HT-29 (cell line): ENCODE data around the gene GRIK2. TPM values are rescaled to one million over a fixed set of nuclear protein-coding genes. Genes with fewer than 3 reads are reported as not detected.
"Not testable (repeated sequence)": the region's sequence is repeated elsewhere in the genome, so short reads cannot be mapped to it uniquely, and the experiment has no call there.

Source experiments
- DNase-seq: peaks from one replicate; pipeline ENCODE4 v3.0.0-alpha.2; 2015; ENCODE audit warnings: low spot score
- total RNA-seq: library from RNA; depleted of rRNA; stranded (reverse); fragments of >200 nt; shearing (Covaris generic); gene quantifications from 2 replicates; pipeline ENCODE4 v1.2.3, GENCODE V29; 2014

GRIK2 gene
- total RNA-seq, 1 experiment from 2014 or later, result not detected

DNA sequence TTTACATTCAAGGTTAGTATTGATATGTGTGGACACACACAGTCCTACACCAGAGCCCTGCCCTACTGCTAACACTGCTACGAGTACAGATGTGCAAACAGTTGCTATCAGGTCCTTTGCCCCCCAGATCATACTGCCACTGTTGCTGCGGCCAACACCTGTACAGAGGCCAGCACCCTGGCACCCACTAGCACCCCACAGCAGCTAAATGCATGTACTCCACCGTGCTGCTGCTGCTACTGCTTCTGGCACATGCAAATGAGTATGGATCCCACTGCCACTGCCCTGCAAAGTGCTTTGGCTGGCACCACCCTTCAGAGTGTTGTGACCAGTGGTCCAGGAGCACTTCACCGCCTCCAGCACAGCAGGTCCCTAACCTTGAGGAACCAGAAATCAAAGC, 621.9 kb downstream of the GRIK2 start:
- no peak for DNase-seq

GRCh38 chr6:102022281-102022680, 628.8 kb downstream of the GRIK2 start:
- no peak for DNase-seq

- no peak for DNase-seq
Observed at GRCh38 chr6:102022803-102023202, 629.3 kb downstream of the GRIK2 start.

DNA sequence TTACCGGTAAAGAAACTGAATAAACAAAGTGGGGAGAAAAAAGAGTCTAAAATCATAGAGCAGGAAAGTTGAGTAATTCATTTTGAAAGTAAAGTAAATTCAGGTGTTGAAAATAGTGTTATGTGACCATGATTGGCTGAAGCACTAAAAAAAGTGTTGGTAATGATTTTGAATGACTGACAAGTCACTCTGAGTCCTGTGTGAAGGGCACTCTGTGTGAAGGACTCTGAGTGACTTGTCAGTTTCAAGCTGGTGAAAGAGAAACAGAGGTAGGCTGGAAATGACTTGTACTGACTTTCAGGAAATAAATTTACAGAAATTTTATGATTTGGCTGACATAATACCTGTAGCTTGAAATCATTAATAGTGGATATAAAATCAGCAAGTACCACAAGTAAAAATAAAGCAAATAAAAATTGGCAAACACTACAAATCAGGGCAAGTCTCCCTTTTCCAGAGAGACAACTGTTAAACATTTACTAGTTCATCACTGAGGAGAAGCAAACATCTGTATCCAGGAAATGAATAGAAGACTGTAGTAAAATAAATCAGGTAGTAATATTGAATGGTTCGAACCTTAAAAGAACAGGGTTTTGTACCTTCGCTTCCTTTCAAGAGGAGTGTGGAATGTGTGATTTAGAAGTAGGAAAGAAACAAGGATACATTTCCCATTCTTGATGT, 630.6 kb downstream of the GRIK2 start:
- DNase-seq, result no peak

DNA sequence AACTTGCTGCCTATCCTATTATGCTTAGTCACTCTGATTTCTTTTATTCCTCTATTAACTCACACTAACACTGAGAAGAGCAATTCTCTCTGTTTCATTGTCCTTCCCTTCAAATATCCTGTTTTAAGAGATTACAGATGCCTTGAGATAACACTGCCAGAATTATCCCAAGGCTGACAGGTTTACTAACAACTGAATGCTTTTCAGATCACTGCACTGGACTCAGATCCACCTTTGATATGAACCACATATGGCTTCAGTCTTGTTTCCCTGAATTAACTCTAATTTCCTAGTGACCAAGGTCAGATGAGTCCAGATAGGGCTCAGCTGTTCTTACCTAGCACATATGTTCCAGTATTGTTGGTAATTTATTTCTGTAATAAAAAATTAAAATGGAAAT, 633.1 kb downstream of the GRIK2 start:
- no peak for DNase-seq

DNA sequence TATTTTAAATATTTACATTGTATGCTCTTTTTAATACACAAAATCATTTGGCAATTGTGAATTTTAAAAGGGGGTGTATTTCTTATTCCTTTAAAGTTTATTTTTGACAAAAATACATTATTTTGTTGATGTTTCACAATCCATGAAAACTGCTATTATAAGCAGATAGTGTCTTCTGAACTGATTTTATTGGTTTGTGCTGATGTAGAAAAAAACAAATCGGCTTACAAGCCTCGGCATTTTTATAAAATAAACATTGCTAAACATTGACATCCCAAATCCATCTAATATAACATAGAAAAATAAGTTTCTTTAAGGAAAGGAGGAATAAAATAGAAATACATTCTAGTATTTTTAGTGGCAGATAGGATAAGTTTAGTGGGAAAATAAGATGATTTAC, 634.7 kb downstream of the GRIK2 start:
- DNase-seq, result no peak

GRCh38 chr6:102038964-102039363, 645.5 kb downstream of the GRIK2 start:
- DNase-seq, result no peak

DNA sequence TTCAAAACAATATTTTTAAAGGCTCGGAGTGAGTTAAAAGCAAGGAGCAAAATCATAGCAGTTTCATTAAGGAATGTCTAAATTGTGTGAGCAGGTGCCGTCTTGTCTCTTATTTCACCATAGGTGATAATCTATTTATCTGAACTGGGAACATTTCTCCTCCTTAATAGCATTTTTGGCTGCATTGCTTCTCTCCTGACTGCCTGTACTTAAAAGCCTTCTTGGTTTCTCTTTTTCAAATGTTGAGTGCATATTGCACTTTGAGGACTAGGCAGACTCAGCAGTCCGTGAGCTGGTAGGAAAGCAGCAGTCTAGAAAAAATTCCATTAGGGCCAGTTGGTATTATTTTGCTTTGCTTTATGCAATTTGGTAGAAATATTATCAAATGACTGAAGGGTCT, 645.9 kb downstream of the GRIK2 start:
- no peak for DNase-seq

GRCh38 chr6:102051001-102051400, 657.5 kb downstream of the GRIK2 start:
- DNase-seq, result no peak

GRCh38 chr6:102051720-102052119, 658.2 kb downstream of the GRIK2 start:
- no peak for DNase-seq

GRCh38 chr6:102064142-102064541, 670.6 kb downstream of the GRIK2 start:
- DNase-seq, result no peak

DNA sequence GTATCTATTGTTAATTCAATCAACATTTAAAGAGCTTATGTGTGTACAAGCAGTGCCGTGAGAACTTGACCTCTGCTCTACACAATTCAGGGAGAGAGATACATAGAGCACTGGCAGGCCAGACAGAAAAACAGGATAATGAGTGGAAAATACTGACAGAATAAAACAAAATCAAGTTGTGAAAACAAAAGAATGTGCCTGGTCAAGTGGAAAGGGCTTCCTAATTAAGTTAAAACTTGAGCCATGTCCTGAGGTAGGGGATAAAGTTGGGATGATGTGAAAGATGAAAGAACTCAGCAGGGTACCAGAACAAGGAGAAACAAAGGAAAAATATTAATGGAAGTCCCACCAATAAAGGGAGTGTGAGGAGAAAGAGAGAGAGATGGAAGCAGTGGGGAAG, 672.8 kb downstream of the GRIK2 start:
- DNase-seq, result no peak

DNA sequence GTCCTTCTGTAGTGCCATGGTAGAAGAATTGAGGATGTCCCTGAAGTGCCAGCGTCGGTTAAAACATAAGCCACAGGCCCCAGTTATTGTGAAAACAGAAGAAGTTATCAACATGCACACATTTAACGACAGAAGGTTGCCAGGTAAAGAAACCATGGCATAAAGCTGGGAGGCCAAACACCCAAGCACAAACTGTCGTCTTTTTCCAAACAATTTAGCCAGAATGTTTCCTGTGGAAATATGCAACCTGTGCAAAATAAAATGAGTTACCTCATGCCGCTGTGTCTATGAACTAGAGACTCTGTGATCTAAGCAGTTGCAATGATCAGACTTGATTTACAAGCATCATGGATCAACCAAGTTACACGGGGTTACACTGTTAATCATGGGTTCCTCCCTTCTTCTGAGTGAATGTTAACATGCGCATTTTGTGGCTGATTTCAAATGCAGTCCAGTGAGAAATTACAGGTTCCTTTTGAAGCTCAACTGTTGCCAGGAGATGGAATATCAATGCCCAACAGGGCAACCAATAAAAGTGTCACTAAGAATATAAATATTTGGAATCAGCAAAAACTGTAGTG, 674.9 kb downstream of the GRIK2 start:
- DNase-seq, result no peak

DNA sequence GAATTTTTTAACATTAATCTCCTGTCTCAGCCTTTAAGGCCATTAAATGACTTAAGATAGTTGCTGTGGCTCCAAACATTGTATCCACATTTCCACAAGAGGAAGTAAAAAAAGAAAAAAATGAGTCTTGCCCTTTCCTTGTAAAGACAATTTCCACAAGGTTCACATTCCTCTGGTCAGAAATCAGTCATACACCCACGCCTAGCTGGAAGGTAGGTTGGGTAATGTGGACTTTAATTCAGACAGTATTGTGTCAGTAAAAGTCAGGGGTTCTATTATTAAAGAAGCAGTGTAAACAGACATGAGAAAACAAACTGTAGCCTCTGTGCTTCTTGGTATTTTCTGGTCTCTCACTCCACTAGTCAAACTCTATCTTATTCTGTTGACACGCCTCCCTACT, 682.0 kb downstream of the GRIK2 start:
- no peak for DNase-seq

DNA sequence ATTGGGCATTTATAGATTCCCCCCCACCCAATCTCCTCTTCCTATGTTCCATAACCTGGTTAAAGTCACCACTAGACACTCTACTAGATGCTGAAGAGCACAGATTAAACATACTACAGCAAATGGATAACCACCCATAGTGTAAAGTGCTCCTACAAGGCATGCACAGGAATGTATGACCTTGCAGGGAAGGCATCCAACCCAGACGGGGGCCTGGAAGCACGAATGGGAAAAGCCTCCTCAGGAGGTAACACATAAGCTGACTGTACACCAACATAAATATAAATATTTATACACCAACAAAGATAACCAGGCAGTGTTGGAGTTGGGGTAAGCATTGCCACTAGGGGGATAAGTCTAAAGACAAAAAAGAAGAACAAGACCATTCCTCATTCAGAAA, 691.7 kb downstream of the GRIK2 start:
- DNase-seq, result no peak

GRCh38 chr6:102088160-102088559, 694.7 kb downstream of the GRIK2 start:
- not testable (repeated sequence) for DNase-seq

- peak; percentile 38 for DNase-seq
Observed at GRCh38 chr6:102114402-102114801, 720.9 kb downstream of the GRIK2 start.

DNA sequence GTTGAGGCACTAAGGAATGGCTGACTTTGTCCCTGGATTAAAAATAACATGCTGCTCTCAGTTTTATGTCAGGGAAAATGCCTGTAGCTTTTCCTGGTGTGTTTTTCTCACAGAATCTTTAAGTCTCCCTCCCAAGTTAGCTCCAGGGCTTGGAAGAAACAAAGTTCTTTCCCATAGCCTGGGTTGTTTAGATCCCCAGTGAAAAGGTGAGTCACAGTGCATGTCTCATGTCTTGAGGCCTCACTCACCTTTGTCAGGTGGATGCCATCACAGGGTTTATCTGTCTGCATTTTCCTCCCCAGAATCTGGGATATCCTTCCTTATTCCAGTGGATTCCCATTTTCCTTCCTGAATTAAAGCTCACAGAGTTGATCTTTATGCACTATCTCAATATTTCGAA, 722.4 kb downstream of the GRIK2 start:
- DNase-seq, result no peak

GRCh38 chr6:102118034-102118433, 724.5 kb downstream of the GRIK2 start:
- DNase-seq, result no peak
